Pulmonary artery endothelial cell (primary cell): ENCODE measurements around the gene CORO6. TPM values are rescaled to one million over a fixed set of nuclear protein-coding genes. Genes with fewer than 3 reads are reported as not detected.
A peak's percentile ranks its signal among the peaks of the same experiment; 100 is the strongest.

Experiments
- DNase-seq: peaks from one replicate; pipeline ENCODE4 v3.0.0-alpha.2; 2011; ENCODE audit warnings: low read depth, low spot score
- total RNA-seq: library from RNA; depleted of rRNA; stranded (reverse); fragments of >200 nt; gene quantifications from 2 replicates; pipeline ENCODE4 v1.2.3, GENCODE V29; 2014

Gene CORO6
- total RNA-seq, 1 donor from 2014 or later = 3.4 TPM

DNA sequence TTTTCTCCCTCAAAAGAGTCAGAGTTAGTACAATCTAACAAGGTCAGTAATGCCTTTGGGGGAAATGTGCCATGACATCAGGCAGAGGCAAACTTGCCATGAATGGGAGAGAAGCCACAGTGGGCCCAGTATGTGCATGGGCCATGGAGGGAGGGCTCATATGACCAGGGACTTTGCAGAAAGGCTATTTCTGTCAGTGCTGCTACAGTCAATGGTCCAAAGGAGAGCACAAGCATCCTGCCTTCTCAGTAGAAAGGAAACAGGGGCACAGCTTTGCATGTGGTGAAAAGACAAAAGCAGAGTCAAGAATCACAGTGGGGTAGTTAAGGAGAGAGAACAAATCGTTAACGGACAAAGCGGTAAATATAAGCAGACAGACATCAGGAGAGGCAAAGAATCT is 11.2 kb upstream of the CORO6 start:
- DNase-seq = no peak

GRCh38 chr17:29630630-29631193 is 8.0 kb upstream of the CORO6 start:
- DNase-seq = no peak

- DNase-seq = no peak
Measured at GRCh38 chr17:29629839-29630238, 7.1 kb upstream of the CORO6 start.

DNA sequence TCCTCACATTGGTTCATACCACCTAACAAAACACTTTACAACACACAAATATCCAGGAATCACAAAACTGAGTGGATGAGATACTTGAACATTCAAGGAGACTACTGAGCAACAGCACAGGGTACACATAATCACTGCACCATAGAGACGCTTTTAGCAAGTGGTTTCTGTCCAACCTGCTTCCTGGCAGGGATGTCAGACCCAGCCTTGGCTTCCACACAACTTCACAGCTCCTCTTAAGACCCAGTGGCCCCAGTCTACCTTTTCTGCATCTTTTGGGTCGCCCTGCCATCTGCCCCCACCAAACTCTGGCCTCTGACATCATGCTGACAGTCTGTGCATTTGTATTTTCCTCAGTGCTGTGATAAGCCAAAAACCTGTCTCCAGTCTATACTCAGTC is 5.9 kb upstream of the CORO6 start:
- no peak for DNase-seq

GRCh38 chr17:29627951-29628350 is 5.2 kb upstream of the CORO6 start:
- DNase-seq = no peak

GRCh38 chr17:29625037-29625750 is 2.5 kb upstream of the CORO6 start:
- no peak for DNase-seq

DNA sequence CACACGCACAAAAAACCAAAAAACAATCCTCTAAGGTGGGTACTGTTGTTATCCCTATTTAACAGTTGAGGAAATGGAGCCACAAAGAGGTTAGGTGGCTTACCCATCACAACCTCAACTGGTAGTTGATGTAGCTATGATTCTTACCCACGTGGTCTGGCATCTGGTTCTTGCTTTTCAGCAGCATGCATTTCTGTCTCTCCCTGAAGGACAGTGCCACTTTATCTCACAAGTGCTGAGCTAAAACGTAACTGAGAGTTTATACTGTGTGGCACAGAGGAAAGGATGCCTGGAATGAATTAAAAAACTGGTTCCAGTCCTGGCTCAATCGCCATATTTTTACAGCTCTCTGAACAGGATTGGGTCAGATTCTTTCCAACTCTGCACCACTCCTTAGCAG is 1.9 kb upstream of the CORO6 start:
- no peak for DNase-seq

DNA sequence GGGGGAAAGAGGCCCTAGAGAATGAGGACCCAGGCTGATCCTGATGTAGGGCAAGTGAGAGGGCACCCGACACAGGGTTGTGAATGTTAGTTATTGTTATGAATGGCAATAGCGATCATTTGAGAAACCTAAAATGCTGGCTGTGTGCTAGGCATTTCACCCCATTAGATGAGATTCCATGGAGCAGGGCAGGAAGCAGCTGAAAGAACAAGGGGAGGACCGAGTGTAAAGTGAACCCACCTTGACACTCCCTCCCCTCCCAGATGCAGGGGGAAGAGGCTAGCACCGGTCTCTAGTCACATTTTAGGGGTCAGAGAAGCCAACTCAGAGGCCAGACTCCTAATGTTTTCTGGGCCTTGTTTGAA is 553 bp upstream of the CORO6 start:
- DNase-seq = no peak

GRCh38 chr17:29621751-29622194 is 939 bp downstream of the CORO6 start:
- DNase-seq = no peak

GRCh38 chr17:29620779-29621500 is 1.8 kb downstream of the CORO6 start:
- DNase-seq = no peak

- DNase-seq = no peak
Measured at GRCh38 chr17:29620271-29620670, 2.4 kb downstream of the CORO6 start.

DNA sequence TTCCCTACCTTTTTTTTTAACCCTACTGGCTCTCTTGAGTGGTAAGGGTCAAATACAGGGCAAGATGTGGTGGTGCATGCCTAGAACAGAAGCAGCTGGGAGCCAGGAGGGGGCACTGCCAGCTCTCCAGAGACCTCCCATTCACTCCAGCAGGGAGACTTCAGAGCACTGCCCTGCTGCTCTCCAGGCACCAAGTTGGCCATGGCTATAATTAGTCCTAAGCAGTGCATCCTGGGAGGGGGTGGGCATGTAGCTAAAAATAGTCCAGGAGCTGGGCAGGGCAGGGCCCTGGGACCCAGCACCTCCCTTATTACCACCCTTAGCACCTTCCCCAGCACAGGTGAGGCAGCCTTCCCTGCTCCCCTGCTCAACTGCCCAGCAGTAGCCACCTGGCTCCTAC is 3.5 kb downstream of the CORO6 start:
- no peak for DNase-seq

- no peak for DNase-seq
Measured at GRCh38 chr17:29618272-29619065, 4.2 kb downstream of the CORO6 start.

GRCh38 chr17:29617481-29618271 is 5.0 kb downstream of the CORO6 start:
- no peak for DNase-seq

DNA sequence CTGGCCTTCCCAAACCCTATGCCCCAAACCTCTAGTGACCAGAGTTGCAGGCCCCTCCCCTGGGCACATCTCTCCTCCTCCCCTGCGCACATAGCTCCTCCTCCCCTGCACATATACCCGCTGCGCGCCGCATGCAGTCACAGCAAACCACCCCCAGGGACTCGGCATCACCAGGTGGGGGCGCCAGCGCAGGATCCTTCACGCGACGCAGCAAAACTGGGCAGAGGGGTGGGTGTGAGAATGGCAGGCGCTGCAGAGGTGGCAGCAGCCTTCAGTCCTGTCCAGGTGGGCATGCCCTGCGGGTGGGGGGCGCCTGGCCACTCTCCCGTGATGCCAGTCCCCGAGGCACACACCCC is 5.6 kb downstream of the CORO6 start:
- DNase-seq = peak; percentile 52

DNA sequence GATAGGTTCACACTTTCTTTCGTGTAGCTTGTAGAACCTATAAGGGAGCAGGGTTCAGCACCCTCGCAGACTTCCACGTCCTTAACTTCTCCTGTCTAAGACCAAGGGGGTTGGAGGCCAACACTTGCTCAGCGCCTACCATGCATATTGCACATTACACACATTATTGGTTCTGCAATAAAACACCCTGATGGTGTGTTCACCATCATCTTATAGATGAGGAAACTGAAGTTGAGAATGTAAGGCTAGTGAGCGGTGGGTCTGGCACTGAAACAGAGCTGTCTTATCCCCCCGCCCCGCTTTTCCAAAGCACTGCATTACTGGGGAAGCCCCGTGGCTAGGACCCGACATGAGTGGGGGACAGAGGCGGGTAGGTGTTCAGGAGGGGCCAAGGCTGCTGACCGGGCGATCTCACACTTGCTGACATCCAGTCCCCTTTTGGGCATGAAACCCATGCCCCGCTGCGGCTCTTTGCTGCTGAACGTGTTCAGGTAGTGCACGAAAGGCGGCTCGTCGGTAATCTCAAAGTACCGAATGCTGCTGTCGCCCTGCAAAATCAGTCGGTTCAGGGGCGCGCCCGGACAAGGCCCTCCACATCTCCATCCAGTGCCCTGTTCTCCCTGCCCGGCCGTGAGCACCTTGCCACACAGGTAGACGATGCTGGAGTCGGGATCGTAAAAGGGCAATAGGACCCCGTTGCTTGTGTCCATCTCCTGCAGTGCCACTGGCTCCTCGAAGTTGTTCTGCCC is 6.2 kb downstream of the CORO6 start:
- DNase-seq = no peak

DNA sequence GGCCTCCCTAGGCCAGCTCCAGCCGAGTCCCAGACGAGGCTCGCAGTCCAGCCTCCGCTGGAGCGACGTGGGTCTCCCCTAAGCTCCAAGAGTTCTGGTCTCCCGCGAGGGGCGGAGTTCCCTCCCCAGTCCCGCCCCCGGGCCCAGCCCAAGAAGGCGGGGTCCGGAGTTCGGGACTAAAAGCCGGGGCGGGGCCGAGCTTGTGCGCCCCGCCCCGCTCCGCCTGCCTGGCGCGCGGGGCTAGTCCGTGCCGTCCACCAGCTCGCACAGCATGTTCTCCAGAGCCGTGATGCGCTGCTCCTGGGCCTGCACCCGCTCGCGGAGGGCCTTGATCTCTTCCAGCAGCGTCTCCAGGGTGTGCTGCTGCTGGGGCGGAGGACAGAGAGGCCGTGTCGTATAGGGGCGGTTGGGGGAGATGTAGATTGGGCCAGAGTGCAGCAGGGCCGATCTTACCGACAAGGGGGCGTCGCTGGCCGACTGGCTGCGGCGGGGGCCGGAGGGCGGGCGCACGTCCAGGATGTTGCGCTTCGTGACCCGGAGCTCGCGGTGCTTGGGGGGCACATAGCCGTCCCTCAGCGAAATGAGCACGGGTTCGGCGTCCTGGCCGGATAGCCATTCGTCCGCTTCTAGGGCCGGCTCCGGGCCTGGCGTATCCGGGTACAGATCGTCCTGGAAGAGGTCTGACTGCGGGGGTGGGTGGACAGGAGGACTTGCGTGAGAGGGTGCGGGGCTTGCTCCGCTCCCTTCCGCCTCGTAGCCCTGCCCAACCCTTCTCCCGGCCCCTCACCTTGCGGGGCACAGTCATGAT is 7.0 kb downstream of the CORO6 start:
- peak; percentile 36 for DNase-seq

GRCh38 chr17:29615048-29615385 is 7.7 kb downstream of the CORO6 start:
- no peak for DNase-seq

DNA sequence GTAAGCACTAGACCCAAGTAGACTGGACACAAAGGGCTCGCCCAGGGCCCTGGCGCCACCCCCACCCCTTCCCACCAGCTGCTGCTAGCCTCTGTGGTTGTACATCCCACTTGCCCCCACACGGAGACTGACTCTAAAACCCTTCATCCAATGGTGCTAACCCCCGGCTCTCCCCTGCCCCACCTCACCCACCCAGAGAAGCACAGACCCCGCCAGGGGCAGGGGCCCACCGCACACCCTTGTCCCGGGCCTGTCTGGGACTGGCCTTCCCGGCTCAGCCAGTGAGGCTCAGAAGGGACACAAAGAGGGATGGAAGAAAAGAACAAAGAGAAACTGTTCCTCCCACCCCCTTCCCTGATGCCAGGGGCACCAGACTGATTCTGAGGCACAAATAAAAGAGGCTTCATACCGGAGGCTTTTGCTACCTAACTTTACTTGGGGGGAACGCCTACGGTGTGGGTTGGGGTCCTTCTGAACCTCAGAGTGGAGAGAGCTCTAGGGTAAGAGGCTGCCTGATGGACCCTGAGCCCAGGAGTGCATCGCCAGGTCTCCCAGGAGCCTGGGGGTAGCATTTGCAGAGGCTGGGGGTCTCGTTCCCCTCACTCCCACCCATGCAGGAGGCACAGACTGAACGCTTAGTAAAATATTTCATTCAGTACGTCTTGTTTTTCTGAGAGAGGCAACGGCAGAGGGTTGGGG is 8.2 kb downstream of the CORO6 start:
- no peak for DNase-seq
